Ectodermal cell (in vitro differentiated cells): Measurements from ENCODE around the gene TGFBR3.

Source experiments
- H3K27ac ChIP-seq: 2 replicates; pipeline ENCODE4 v1.7.0; 2013; ENCODE audit warnings: mild to moderate bottlenecking, low read depth, low read length; ENCODE audit not compliant: insufficient read depth, poor library complexity, severe bottlenecking
- H3K27me3 ChIP-seq: 2 replicates; pipeline ENCODE4 v1.7.0; 2013; ENCODE audit warnings: mild to moderate bottlenecking, low read length; ENCODE audit not compliant: insufficient read depth, control insufficient read depth, poor library complexity, severe bottlenecking
- H3K36me3 ChIP-seq: one replicate; pipeline ENCODE4 v1.7.0; 2013; ENCODE audit warnings: low read length; ENCODE audit not compliant: control insufficient read depth, insufficient read depth
- H3K4me1 ChIP-seq: one replicate; pipeline ENCODE4 v1.7.0; 2013; ENCODE audit warnings: low read length; ENCODE audit not compliant: control insufficient read depth, insufficient read depth
- H3K4me3 ChIP-seq: 2 replicates; pipeline ENCODE4 v1.7.0; 2013; ENCODE audit warnings: low read depth, low read length, control low read depth; ENCODE audit not compliant: insufficient read depth
- H3K9me3 ChIP-seq: 2 replicates; pipeline ENCODE4 v1.7.0; 2013; ENCODE audit warnings: mild to moderate bottlenecking, low read length, moderate library complexity; ENCODE audit not compliant: control insufficient read depth
- WGBS, 2 experiments: methylation state at CpG; one replicate each; pipeline ENCODE4 v1.1.7; 2013; ENCODE audit warnings: missing lambda C conversion rate in 2 of 2; 5-methylcytosine and 5-hydroxymethylcytosine counted together

TGFBR3 gene

GRCh38 chr1:91774520-91775203 is 111.3 kb downstream of the TGFBR3 start:
- Histone ChIP-seq H3K9me3 (no peaks in the 10 kb centered on the region), H3K27ac (no peak overlapping the region), H3K4me1 (peaks cover 17% of the 10 kb centered on the region), H3K4me3 (no peak overlapping the region), H3K27me3 (no peaks in the 10 kb centered on the region), H3K36me3 (no peaks in the 10 kb centered on the region)
- WGBS, 2 experiments: 96 to 98% methylated on average over 7 of the region's 7 CpGs

GRCh38 chr1:91771717-91772116 is 114.2 kb downstream of the TGFBR3 start:
- H3K27ac ChIP-seq: no peak overlapping the region
- no peak overlapping the region for H3K4me3 ChIP-seq
- H3K27me3 ChIP-seq: no peaks in the 10 kb centered on the region
- WGBS, 2 experiments: 86 to 91% methylated on average over 2 of the region's 2 CpGs
- H3K9me3 ChIP-seq: no peaks in the 10 kb centered on the region
- no peaks in the 10 kb centered on the region for H3K36me3 ChIP-seq
- peaks cover 22% of the 10 kb centered on the region for H3K4me1 ChIP-seq

- H3K4me3 ChIP-seq: no peak overlapping the region
- peaks cover 25% of the 10 kb centered on the region for H3K4me1 ChIP-seq
- peak overlapping the region; percentile 16 for H3K27ac ChIP-seq
- H3K36me3 ChIP-seq: no peaks in the 10 kb centered on the region
- H3K27me3 ChIP-seq: no peaks in the 10 kb centered on the region
- no peaks in the 10 kb centered on the region for H3K9me3 ChIP-seq
- WGBS, 2 experiments: 87 to 88% methylated on average over 3 to 4 of the region's 4 CpGs
Measured at GRCh38 chr1:91770667-91771268, 115.2 kb downstream of the TGFBR3 start.

GRCh38 chr1:91769742-91770141 is 116.2 kb downstream of the TGFBR3 start:
- no peaks in the 10 kb centered on the region for H3K9me3 ChIP-seq
- peaks cover 25% of the 10 kb centered on the region for H3K4me1 ChIP-seq
- H3K27ac ChIP-seq: peak overlapping the region; percentile 76
- H3K4me3 ChIP-seq: no peak overlapping the region
- 54 to 61% methylated on average over 5 of the region's 5 CpGs for WGBS, 2 experiments
- no peaks in the 10 kb centered on the region for H3K36me3 ChIP-seq
- H3K27me3 ChIP-seq: no peaks in the 10 kb centered on the region

- H3K27ac ChIP-seq: no peak overlapping the region
- H3K4me1 ChIP-seq: peaks cover 29% of the 10 kb centered on the region
- WGBS, 2 experiments: 86% methylated on average over 8 of the region's 9 CpGs
- H3K27me3 ChIP-seq: no peaks in the 10 kb centered on the region
- H3K4me3 ChIP-seq: no peak overlapping the region
- no peaks in the 10 kb centered on the region for H3K36me3 ChIP-seq
- H3K9me3 ChIP-seq: no peaks in the 10 kb centered on the region
Measured at GRCh38 chr1:91768786-91769725, 116.9 kb downstream of the TGFBR3 start.

GRCh38 chr1:91768120-91768519 is 117.8 kb downstream of the TGFBR3 start:
- no peak overlapping the region for H3K27ac ChIP-seq
- H3K27me3 ChIP-seq: no peaks in the 10 kb centered on the region
- H3K9me3 ChIP-seq: no peaks in the 10 kb centered on the region
- no peak overlapping the region for H3K4me3 ChIP-seq
- H3K36me3 ChIP-seq: no peaks in the 10 kb centered on the region
- 95 to 100% methylated on average over 4 of the region's 4 CpGs for WGBS, 2 experiments
- H3K4me1 ChIP-seq: peaks cover 30% of the 10 kb centered on the region

GRCh38 chr1:91766883-91767282 is 119.1 kb downstream of the TGFBR3 start:
- H3K4me3 ChIP-seq: no peak overlapping the region
- H3K27me3 ChIP-seq: no peaks in the 10 kb centered on the region
- no peaks in the 10 kb centered on the region for H3K9me3 ChIP-seq
- H3K27ac ChIP-seq: no peak overlapping the region
- WGBS, 2 experiments: 88 to 94% methylated on average over 5 of the region's 5 CpGs
- peaks cover 31% of the 10 kb centered on the region for H3K4me1 ChIP-seq
- no peaks in the 10 kb centered on the region for H3K36me3 ChIP-seq

DNA sequence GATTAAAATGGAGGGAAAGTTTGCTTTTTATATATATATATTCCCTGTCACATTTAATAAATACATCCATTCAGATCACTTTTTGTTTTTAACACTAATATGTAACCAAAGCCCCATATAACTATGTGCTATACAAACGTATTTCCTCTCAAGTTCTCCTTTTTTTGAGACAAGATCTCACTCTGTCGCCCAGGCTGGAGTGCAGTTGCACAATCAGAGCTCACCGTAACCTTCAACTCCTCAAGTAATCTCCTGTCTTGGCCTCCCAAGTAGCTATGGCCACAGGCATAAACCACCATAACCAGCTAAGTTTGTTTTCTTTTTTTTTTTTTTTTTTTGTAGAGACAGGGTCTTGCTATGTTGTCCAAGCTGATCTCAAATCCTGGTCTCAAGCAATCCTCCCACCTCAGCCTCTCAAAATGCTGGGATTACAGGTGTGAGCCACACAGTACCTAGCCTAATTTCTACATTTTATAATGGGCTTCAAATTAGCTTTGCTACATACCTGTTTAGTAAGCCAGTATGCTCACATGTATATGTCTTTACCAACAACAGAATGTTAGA is 120.0 kb downstream of the TGFBR3 start:
- Histone ChIP-seq H3K9me3 (no peaks in the 10 kb centered on the region), H3K4me1 (peaks cover 40% of the 10 kb centered on the region), H3K4me3 (no peak overlapping the region), H3K27me3 (no peaks in the 10 kb centered on the region), H3K27ac (no peak overlapping the region), H3K36me3 (no peaks in the 10 kb centered on the region)
- 95% methylated on average over 3 of the region's 3 CpGs for WGBS, 2 experiments

- Histone ChIP-seq H3K4me3 (no peak overlapping the region), H3K27me3 (no peaks in the 10 kb centered on the region), H3K36me3 (no peaks in the 10 kb centered on the region), H3K27ac (no peak overlapping the region), H3K9me3 (no peaks in the 10 kb centered on the region), H3K4me1 (peaks cover 37% of the 10 kb centered on the region)
- 95 to 96% methylated on average over 3 to 4 of the region's 4 CpGs for WGBS, 2 experiments
Measured at GRCh38 chr1:91765293-91765692, 120.7 kb downstream of the TGFBR3 start.
